NCI-H69 (cell line): Measurements from ENCODE around the gene PLB1.

Experiments used
- DNase-seq: peaks from one replicate; lab custom pipeline; 2025; lab: John Stamatoyannopoulos, UW

Gene PLB1

GRCh38 chr2:28666496-28667184, 170.8 kb downstream of the PLB1 start:
- DNase-seq = no peak

- DNase-seq = no peak
Observed at GRCh38 chr2:28667261-28667660, 171.4 kb downstream of the PLB1 start.

- no peak for DNase-seq
Observed at GRCh38 chr2:28668106-28668814, 172.4 kb downstream of the PLB1 start.

- no peak for DNase-seq
Observed at GRCh38 chr2:28668880-28669279, 173.0 kb downstream of the PLB1 start.

GRCh38 chr2:28670856-28671255, 175.0 kb downstream of the PLB1 start:
- peak; percentile 2 for DNase-seq

- no peak for DNase-seq
Observed at GRCh38 chr2:28673338-28673737, 177.5 kb downstream of the PLB1 start.

- DNase-seq = no peak
Observed at GRCh38 chr2:28674062-28674712, 178.3 kb downstream of the PLB1 start.

- DNase-seq = no peak
Observed at GRCh38 chr2:28674713-28675068, 178.8 kb downstream of the PLB1 start.

GRCh38 chr2:28676152-28676835, 180.4 kb downstream of the PLB1 start:
- peak; percentile 3 for DNase-seq

GRCh38 chr2:28678175-28678855, 182.5 kb downstream of the PLB1 start:
- DNase-seq = peak; percentile 6

GRCh38 chr2:28678944-28679343, 183.1 kb downstream of the PLB1 start:
- DNase-seq = no peak

GRCh38 chr2:28680657-28681056, 184.8 kb downstream of the PLB1 start:
- DNase-seq = peak; percentile 57

- peak; percentile 59 for DNase-seq
Observed at GRCh38 chr2:28681158-28681571, 185.3 kb downstream of the PLB1 start.

GRCh38 chr2:28681606-28682005, 185.7 kb downstream of the PLB1 start:
- DNase-seq = peak; percentile 88

GRCh38 chr2:28683100-28683706, 187.3 kb downstream of the PLB1 start:
- DNase-seq = peak; percentile 91

GRCh38 chr2:28684142-28684858, 188.4 kb downstream of the PLB1 start:
- DNase-seq = peak; percentile 3

- no peak for DNase-seq
Observed at GRCh38 chr2:28687171-28687570, 191.3 kb downstream of the PLB1 start.

GRCh38 chr2:28687640-28688385, 192.0 kb downstream of the PLB1 start:
- DNase-seq = peak; percentile 5

- DNase-seq = no peak
Observed at GRCh38 chr2:28688818-28689217, 193.0 kb downstream of the PLB1 start.

- DNase-seq = no peak
Observed at GRCh38 chr2:28689771-28690170, 193.9 kb downstream of the PLB1 start.
